Measurements from ENCODE around the gene DYNC2H1. TPM values are rescaled to one million over a fixed set of nuclear protein-coding genes. Genes with fewer than 3 reads are reported as not detected.

Gene DYNC2H1
- total RNA-seq, 1 donor from 2014 or later = 16.2 TPM

GRCh38 chr11:103086461-103086860, 22.8 kb upstream of the DYNC2H1 start:
- intact Hi-C loops (cut with DNase I) = no loop called here
- H3K27ac ChIP-seq = no peak overlapping the region
- ATAC-seq (no peak), DNase-seq (no peak)
- TF ChIP-seq CTCF (IDR thresholded peaks at IDR 0.05) = no peak
- H3K36me3 ChIP-seq = peaks cover 27% of the 10 kb centered on the region
- H3K9me3 ChIP-seq = no peaks in the 10 kb centered on the region
- H3K4me3 ChIP-seq = no peak overlapping the region
- H3K4me1 ChIP-seq = peaks cover 16% of the 10 kb centered on the region
- no peaks in the 10 kb centered on the region for H3K27me3 ChIP-seq

DNA sequence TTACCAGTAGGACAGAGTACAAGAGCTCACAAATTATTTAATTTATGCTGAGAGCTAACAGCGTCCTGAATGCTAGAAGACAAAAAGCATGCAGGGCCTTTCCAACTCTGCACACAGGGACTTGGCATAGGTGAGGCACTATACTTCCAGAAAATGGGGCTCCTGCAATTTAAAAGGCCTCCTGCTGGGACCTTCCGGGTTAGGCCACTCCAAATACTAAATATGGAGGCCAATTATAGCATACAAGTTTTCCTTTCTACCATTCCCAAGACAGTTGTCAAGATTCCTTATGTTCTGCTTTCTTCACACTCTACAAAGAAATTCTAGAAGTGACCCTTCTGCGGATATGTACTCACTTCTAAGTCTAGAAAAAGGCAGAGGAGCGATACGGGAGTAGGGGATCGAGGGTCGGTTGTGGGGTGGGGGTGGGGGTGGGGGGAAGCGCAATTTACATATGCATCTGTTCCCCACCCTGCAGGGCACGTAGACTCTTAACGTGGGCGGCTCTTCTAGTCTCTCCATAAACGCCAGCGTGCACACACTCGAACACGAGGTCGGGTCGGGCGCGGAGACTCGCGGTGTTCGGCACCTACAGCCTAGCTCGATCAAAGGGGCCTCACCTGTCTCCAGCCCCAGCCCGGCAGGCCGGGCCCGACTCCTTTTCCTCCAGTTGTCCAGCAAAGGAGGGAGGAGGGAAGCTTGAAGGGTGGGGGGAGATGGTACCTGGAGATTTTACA, 18.0 kb upstream of the DYNC2H1 start:
- DNase-seq (peak; percentile 78), ATAC-seq (peak; percentile 71)
- Histone ChIP-seq H3K9me3 (no peaks in the 10 kb centered on the region), H3K36me3 (peaks cover 5% of the 10 kb centered on the region), H3K4me3 (peak overlapping the region; percentile 84), H3K27ac (peak overlapping the region; percentile 85), H3K27me3 (no peaks in the 10 kb centered on the region), H3K4me1 (peaks cover 16% of the 10 kb centered on the region)
- no peak for TF ChIP-seq CTCF (IDR thresholded peaks at IDR 0.05)
- intact Hi-C loops (cut with DNase I) = no loop called here

- Histone ChIP-seq H3K27me3 (no peaks in the 10 kb centered on the region), H3K27ac (peak within 1 kb of the TSS; percentile 85), H3K36me3 (peaks cover 5% of the 10 kb centered on the region), H3K4me3 (peak within 1 kb of the TSS; percentile 84), H3K9me3 (no peaks in the 10 kb centered on the region), H3K4me1 (peaks cover 16% of the 10 kb centered on the region)
- peak; percentile 99 for DNase-seq
- ATAC-seq = peak; percentile 100
- TF ChIP-seq CTCF (IDR thresholded peaks at IDR 0.05) = no peak
- intact Hi-C loops (cut with DNase I) = no loop called here
These were observed 17.3 kb upstream of the DYNC2H1 start, which contains the start of gene DCUN1D5 for GRCh38 chr11:103091801-103092524. Gene DCUN1D5 (minus strand): TSS chr11:103092160. CDS start chr11:103091872, 288 bp downstream.

GRCh38 chr11:103097279-103097678, 11.9 kb upstream of the DYNC2H1 start:
- Histone ChIP-seq H3K36me3 (no peaks in the 10 kb centered on the region), H3K27ac (no peak overlapping the region), H3K9me3 (no peaks in the 10 kb centered on the region), H3K4me3 (no peak overlapping the region), H3K4me1 (no peaks in the 10 kb centered on the region), H3K27me3 (no peaks in the 10 kb centered on the region)
- no peak for ATAC-seq
- DNase-seq = no peak
- no peak for TF ChIP-seq CTCF (IDR thresholded peaks at IDR 0.05)
- intact Hi-C loops (cut with DNase I) = no loop called here

DNA sequence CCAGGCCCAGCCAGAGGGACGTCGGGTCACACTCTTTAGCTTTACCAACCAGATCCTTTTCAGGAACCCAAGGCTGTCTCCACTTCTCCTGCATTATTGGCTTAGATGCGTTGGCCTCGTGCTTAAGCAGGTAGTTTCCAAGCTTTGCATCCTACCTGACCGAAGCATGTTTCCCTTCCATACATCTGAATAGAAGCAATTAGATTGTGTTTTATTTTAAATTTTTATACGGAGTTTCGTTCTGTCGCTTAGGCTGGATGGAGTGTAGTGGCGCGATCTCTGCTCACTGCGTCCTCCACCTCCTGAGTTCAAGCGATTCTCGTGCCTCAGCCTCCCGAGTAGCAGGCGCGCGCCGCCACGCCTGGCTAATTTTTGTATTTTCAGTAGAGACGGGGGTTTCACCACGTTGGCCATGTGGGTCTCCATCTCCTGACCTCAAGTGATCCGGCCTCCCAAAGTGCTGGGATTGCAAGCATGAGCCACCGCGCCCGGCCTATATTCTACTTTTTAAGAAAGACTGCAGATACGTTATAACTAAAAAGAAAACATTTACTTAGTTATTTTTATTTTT, 677 bp downstream of the DYNC2H1 start:
- DNase-seq = no peak
- ATAC-seq = no peak
- H3K36me3 ChIP-seq = no peaks in the 10 kb centered on the region
- intact Hi-C loops (cut with DNase I) = no loop called here
- H3K27ac ChIP-seq = peak overlapping the region; percentile 84
- H3K4me3 ChIP-seq = peak overlapping the region; percentile 68
- no peaks in the 10 kb centered on the region for H3K27me3 ChIP-seq
- no peak for TF ChIP-seq CTCF (IDR thresholded peaks at IDR 0.05)
- H3K9me3 ChIP-seq = no peaks in the 10 kb centered on the region
- peaks cover 7% of the 10 kb centered on the region for H3K4me1 ChIP-seq
